HG03354 (cell line): ENCODE measurements around the gene AGBL5.
"Not testable (repeated sequence)": the region's sequence is repeated elsewhere in the genome, so short reads cannot be mapped to it uniquely, and the experiment has no call there.

Experiments used
- ATAC-seq: cut with Tn5 transposase; IDR thresholded peaks from one replicate; pipeline ENCODE4 v1.9.1; 2021; ENCODE audit warnings: mild to moderate bottlenecking; ENCODE audit not compliant: unreplicated experiment, poor library complexity, severe bottlenecking

Gene AGBL5

GRCh38 chr2:27108221-27108620, 56.8 kb downstream of the AGBL5 start:
- ATAC-seq = no peak

GRCh38 chr2:27109083-27109482, 57.6 kb downstream of the AGBL5 start:
- ATAC-seq = no peak

GRCh38 chr2:27110603-27111352, 59.3 kb downstream of the AGBL5 start:
- ATAC-seq = not testable (repeated sequence)

- ATAC-seq = not testable (repeated sequence)
These were observed 60.1 kb downstream of the AGBL5 start for GRCh38 chr2:27111392-27112078.

- no peak for ATAC-seq
These were observed 64.1 kb downstream of the AGBL5 start for GRCh38 chr2:27115519-27115918.

GRCh38 chr2:27117995-27118524, 66.6 kb downstream of the AGBL5 start:
- no peak for ATAC-seq

- ATAC-seq = no peak
These were observed 67.3 kb downstream of the AGBL5 start, which contains the start of gene CGREF1 for GRCh38 chr2:27118525-27119329. Gene CGREF1 (minus strand): TSS chr2:27119128. CDS start chr2:27104366, 14,762 bp downstream.

- not testable (repeated sequence) for ATAC-seq
These were observed 67.8 kb downstream of the AGBL5 start for GRCh38 chr2:27119330-27119670.
